ENCODE data around the gene HIP1. TPM values are rescaled to one million over a fixed set of nuclear protein-coding genes. Genes with fewer than 3 reads are reported as not detected.

Gene HIP1
- total RNA-seq, 1 experiment from 2014 or later: 32.0 TPM

GRCh38 chr7:75663302-75663907 lies 75.3 kb downstream of the HIP1 start:
- no peaks in the 10 kb centered on the region for H3K27me3 ChIP-seq (ENCODE audit: insufficient read depth, low read depth)
- DNase-seq: no peak
- H3K9me3 ChIP-seq (ENCODE audit: insufficient read depth, low read depth): no peaks in the 10 kb centered on the region
- no peak overlapping the region for H3K4me2 ChIP-seq
- H3K36me3 ChIP-seq (ENCODE audit: low read depth): no peaks in the 10 kb centered on the region
- H3K4me3 ChIP-seq: no peak overlapping the region
- H4K20me1 ChIP-seq (ENCODE audit: insufficient read depth): no peaks in the 10 kb centered on the region
- no peak for TF ChIP-seq EZH2 (IDR thresholded peaks at IDR 0.05; ENCODE audit: low read depth)
- TF ChIP-seq, protein P1, sequence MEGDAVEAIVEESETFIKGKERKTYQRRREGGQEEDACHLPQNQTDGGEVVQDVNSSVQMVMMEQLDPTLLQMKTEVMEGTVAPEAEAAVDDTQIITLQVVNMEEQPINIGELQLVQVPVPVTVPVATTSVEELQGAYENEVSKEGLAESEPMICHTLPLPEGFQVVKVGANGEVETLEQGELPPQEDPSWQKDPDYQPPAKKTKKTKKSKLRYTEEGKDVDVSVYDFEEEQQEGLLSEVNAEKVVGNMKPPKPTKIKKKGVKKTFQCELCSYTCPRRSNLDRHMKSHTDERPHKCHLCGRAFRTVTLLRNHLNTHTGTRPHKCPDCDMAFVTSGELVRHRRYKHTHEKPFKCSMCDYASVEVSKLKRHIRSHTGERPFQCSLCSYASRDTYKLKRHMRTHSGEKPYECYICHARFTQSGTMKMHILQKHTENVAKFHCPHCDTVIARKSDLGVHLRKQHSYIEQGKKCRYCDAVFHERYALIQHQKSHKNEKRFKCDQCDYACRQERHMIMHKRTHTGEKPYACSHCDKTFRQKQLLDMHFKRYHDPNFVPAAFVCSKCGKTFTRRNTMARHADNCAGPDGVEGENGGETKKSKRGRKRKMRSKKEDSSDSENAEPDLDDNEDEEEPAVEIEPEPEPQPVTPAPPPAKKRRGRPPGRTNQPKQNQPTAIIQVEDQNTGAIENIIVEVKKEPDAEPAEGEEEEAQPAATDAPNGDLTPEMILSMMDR (conservative IDR thresholded peaks at IDR 0.05): no peak
- no peaks in the 10 kb centered on the region for H3K4me1 ChIP-seq (replicated peaks; ENCODE audit: insufficient read depth)
- H3K27ac ChIP-seq: no peak overlapping the region
- intact Hi-C loops (cut with micrococcal nuclease; ENCODE audit: unreplicated experiment): no loop called here
- H3K79me2 ChIP-seq (ENCODE audit: low read depth): no peaks in the 10 kb centered on the region
- no peaks in the 10 kb centered on the region for H3F3A ChIP-seq (ENCODE audit: insufficient read depth, low read depth)
- no peak overlapping the region for H2AFZ ChIP-seq
- ChIA-PET CTCF (no interaction called here), POLR2A (ENCODE audit: unreplicated experiment) (no interaction called here)
- BruUV-seq (replicated peaks): no TSS peak
- H3K9me2 ChIP-seq (ENCODE audit: insufficient read depth): no peaks in the 10 kb centered on the region

GRCh38 chr7:75662579-75663301 lies 76.0 kb downstream of the HIP1 start:
- no peak for DNase-seq
- H3K36me3 ChIP-seq (ENCODE audit: low read depth): no peaks in the 10 kb centered on the region
- H3K9me3 ChIP-seq (ENCODE audit: insufficient read depth, low read depth): no peaks in the 10 kb centered on the region
- no peak overlapping the region for H2AFZ ChIP-seq
- no peak for TF ChIP-seq EZH2 (IDR thresholded peaks at IDR 0.05; ENCODE audit: low read depth)
- TF ChIP-seq, protein P1 (conservative IDR thresholded peaks at IDR 0.05): no peak
- no peaks in the 10 kb centered on the region for H3K27me3 ChIP-seq (ENCODE audit: insufficient read depth, low read depth)
- no TSS peak for BruUV-seq (replicated peaks)
- H3K9me2 ChIP-seq (ENCODE audit: insufficient read depth): no peaks in the 10 kb centered on the region
- H3F3A ChIP-seq (ENCODE audit: insufficient read depth, low read depth): no peaks in the 10 kb centered on the region
- intact Hi-C loops (cut with micrococcal nuclease; ENCODE audit: unreplicated experiment): no loop called here
- H3K4me2 ChIP-seq: no peak overlapping the region
- H3K79me2 ChIP-seq (ENCODE audit: low read depth): no peaks in the 10 kb centered on the region
- no peak overlapping the region for H3K27ac ChIP-seq
- H3K4me1 ChIP-seq (replicated peaks; ENCODE audit: insufficient read depth): no peaks in the 10 kb centered on the region
- POLR2A ChIA-PET (ENCODE audit: unreplicated experiment): no interaction called here
- CTCF ChIA-PET: no interaction called here
- no peaks in the 10 kb centered on the region for H4K20me1 ChIP-seq (ENCODE audit: insufficient read depth)
- no peak overlapping the region for H3K4me3 ChIP-seq

DNA sequence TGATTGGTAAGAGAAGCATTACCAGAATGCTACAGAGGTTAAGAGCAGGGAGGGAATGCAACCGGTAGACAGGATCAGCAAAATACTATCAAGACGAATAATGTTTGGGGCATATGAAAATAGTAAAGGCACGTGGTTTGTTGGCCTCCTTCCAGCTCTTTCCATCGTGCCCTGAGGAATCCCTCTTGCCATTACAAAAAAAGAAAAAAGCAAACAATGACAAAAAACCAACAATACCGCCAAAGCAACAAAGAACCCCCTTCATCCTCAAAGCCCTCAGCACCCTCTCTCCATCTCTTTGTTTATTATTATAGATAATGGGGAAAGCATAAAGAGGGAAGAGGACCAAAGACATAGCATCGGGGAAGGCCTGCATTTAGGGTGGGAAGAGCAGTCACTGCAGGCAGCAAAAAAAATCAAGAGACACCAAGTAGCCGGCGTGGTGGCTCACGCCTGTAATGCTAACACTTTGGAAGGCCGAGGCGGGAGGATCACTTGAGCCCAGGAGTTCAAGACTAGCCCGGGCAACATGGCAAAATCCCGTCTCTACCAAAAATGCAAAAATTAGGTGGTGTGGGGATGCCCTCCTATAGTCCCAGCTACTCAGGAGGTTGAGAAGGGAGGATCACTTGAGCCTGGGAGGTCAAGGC lies 78.0 kb downstream of the HIP1 start:
- no peaks in the 10 kb centered on the region for H3K4me1 ChIP-seq (replicated peaks; ENCODE audit: insufficient read depth)
- H3K9me2 ChIP-seq (ENCODE audit: insufficient read depth): no peaks in the 10 kb centered on the region
- H4K20me1 ChIP-seq (ENCODE audit: insufficient read depth): no peaks in the 10 kb centered on the region
- ChIA-PET POLR2A (ENCODE audit: unreplicated experiment) (interaction anchor here (0.6 to 0.7 kb wide), 2 partner anchors 29 to 133 kb away, joined by 5 to 7 read pairs; no protein-coding TSS in a partner anchor), CTCF (interaction anchor here (0.6 kb wide), 1 partner anchor 99 kb away, joined by 5 read pairs; no protein-coding TSS in a partner anchor)
- H3K4me2 ChIP-seq: no peak overlapping the region
- H3K4me3 ChIP-seq: no peak overlapping the region
- DNase-seq: no peak
- BruUV-seq (replicated peaks): no TSS peak
- intact Hi-C loops (cut with micrococcal nuclease; ENCODE audit: unreplicated experiment): no loop called here
- no peaks in the 10 kb centered on the region for H3K79me2 ChIP-seq (ENCODE audit: low read depth)
- no peaks in the 10 kb centered on the region for H3F3A ChIP-seq (ENCODE audit: insufficient read depth, low read depth)
- TF ChIP-seq, protein P1 (conservative IDR thresholded peaks at IDR 0.05): no peak
- TF ChIP-seq EZH2 (IDR thresholded peaks at IDR 0.05; ENCODE audit: low read depth): no peak
- H2AFZ ChIP-seq: no peak overlapping the region
- no peaks in the 10 kb centered on the region for H3K36me3 ChIP-seq (ENCODE audit: low read depth)
- H3K27me3 ChIP-seq (ENCODE audit: insufficient read depth, low read depth): no peaks in the 10 kb centered on the region
- no peak overlapping the region for H3K27ac ChIP-seq
- H3K9me3 ChIP-seq (ENCODE audit: insufficient read depth, low read depth): no peaks in the 10 kb centered on the region

All from PC-9 (cell line).